NCI-H2081 (cell line): ENCODE measurements around the gene ZNF813.

ENCODE experiments used
- DNase-seq, 2 experiments: peaks; one replicate each; lab custom pipeline; 2025; lab: John Stamatoyannopoulos, UW

ZNF813 gene

GRCh38 chr19:53520547-53521372 is 53.2 kb downstream of the ZNF813 start:
- peak; percentile 82 to 85 for DNase-seq

DNA sequence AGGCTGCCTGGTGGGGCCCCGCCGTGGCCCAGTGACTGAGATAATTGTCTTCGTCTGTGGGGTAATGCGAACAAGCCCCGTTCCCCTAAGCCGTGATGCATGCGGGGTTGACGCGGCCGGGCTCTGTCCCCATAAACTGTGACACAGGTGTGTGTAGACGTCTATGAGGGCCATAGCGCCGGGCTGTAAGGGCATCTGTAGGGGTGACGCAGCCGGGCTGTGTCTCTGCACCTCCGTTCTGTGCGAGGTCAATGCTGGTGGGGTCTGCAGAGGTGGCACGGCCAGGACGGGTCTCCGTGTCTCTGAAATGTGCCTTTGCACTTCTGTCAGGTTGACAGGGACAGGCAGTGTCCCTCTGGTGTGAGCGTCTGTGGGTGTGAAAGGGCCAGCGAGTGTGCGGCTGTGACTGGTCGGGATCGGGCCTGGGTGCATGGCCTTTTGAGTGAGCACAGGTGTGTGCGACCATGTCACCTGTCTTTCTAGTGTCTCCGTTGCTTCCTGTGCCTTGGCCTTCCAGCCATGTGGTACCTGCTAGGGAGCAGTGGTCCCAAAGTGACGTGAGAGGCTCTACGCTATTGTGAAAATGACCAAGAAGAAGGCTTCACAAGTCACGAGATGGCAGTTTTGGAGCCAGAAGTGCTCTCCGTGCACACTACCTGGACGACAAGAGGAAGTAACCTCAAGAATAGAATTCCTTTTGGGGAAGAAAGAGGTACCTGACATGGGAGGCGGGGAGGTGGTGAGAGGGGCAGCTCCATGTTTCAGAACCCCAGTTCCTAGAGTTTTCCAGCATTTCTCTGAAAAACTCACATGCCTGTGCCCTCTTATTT is 54.1 kb downstream of the ZNF813 start:
- DNase-seq = no peak

DNA sequence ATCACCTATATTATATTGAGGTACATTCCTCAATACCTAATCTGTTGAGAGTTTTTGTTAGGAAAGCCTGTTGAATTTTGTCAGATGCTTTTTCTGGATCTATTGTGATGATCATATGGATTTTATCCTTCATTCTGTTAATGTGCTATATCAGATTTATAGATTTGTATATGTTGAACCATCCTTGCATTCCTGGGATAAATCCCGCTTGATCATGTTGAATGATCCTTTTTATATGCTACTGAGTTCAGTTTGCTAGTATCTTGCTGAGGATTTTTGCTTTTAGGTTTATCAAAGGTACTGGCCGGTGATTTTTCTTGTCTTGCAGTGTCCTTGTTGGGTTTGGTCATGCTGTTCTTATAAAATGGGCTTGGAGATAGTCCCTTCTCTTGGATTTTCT is 58.4 kb downstream of the ZNF813 start:
- no peak for DNase-seq

- no peak for DNase-seq
Measured at GRCh38 chr19:53530622-53531021, 63.1 kb downstream of the ZNF813 start.

- DNase-seq = no peak
Measured at GRCh38 chr19:53531457-53531856, 63.9 kb downstream of the ZNF813 start.

GRCh38 chr19:53532362-53532761 is 64.8 kb downstream of the ZNF813 start:
- no peak for DNase-seq

DNA sequence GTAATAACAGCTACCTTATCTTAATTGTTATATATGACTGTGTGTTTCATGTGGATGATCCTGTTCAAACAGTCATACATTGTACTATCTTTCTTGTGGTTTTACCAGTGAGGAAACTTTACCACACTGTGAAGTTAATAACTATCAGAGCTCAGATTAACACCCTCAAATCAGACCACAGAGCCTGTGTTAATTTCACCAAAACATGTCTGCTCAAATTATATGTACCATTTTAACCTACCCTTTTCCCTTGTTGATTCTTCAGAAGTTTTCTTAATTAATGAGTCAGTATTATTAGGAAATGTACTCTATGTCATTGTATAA is 68.7 kb downstream of the ZNF813 start:
- DNase-seq = no peak

DNA sequence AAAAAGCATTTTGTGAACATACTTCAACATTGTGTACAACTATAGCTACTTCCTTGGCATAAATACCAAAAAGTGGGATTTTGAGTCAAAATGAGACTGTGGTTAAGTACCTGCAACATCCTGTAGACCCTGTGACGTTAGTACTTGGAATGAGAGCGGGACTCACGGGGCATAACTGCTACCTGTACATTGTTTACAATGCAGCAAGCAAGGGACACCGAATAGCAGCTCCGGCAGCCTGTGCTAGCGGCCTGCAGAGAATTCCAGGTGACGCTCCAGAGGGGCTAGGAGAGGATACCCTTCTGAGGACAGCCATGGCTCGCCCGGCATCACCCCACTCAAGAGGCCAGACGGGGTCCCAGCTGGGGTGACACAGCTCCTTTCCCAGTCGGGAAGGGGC is 69.6 kb downstream of the ZNF813 start:
- no peak for DNase-seq

GRCh38 chr19:53537521-53538377 is 70.2 kb downstream of the ZNF813 start, which contains the start of gene ZNF331:
Gene ZNF331 (plus strand): TSS chr19:53538145. CDS start chr19:53569377, 31,232 bp downstream.
- no peak for DNase-seq

GRCh38 chr19:53538378-53539109 is 71.0 kb downstream of the ZNF813 start:
- DNase-seq = no peak

GRCh38 chr19:53540091-53540490 is 72.6 kb downstream of the ZNF813 start:
- DNase-seq = no peak

- DNase-seq = no peak
Measured at GRCh38 chr19:53541971-53542370, 74.4 kb downstream of the ZNF813 start.

GRCh38 chr19:53545271-53546065 is 77.9 kb downstream of the ZNF813 start:
- DNase-seq = no peak
